Measurements from ENCODE around the gene UPF2. TPM values are rescaled to one million over a fixed set of nuclear protein-coding genes. Genes with fewer than 3 reads are reported as not detected.

UPF2 gene
- total and polyA plus RNA-seq, 10 of the 15 experiments (the other 5 are each of a cell fraction or from before 2014, with no cell fraction given), result 21.0 to 44.4 (median 25.9) TPM

GRCh38 chr10:12031404-12031803, 11.2 kb downstream of the UPF2 start (continued):
- TF ChIP-seq MYC (IDR thresholded peaks at IDR 0.05; ENCODE audit: insufficient read depth, insufficient read length, insufficient replicate concordance, low read length, severe bottlenecking) (no peak), MEF2B (IDR thresholded peaks at IDR 0.05; ENCODE audit: partially characterized antibody, poor library complexity, severe bottlenecking) (no peak), ZBTB11 (CRISPR knock-in tag; IDR thresholded peaks at IDR 0.05) (no peak), CHD1 (IDR thresholded peaks at IDR 0.05; ENCODE audit: low read depth, low read length) (no peak), HDAC6 (IDR thresholded peaks at IDR 0.05; ENCODE audit: unreplicated experiment) (no peak), ZNF592 (IDR thresholded peaks at IDR 0.05) (no peak), MXI1 (IDR thresholded peaks at IDR 0.05; ENCODE audit: low read depth, low read length) (no peak), SPI1 (IDR thresholded peaks at IDR 0.05; ENCODE audit: borderline replicate concordance, insufficient read depth, low read depth, low read length) (no peak), NFYB (IDR thresholded peaks at IDR 0.05; ENCODE audit: insufficient read depth, low read depth, low read length) (no peak), YBX1 (IDR thresholded peaks at IDR 0.05) (no peak)

Data from GM12878 (cell line).